ENCODE measurements around the gene ZNF613.

DNA sequence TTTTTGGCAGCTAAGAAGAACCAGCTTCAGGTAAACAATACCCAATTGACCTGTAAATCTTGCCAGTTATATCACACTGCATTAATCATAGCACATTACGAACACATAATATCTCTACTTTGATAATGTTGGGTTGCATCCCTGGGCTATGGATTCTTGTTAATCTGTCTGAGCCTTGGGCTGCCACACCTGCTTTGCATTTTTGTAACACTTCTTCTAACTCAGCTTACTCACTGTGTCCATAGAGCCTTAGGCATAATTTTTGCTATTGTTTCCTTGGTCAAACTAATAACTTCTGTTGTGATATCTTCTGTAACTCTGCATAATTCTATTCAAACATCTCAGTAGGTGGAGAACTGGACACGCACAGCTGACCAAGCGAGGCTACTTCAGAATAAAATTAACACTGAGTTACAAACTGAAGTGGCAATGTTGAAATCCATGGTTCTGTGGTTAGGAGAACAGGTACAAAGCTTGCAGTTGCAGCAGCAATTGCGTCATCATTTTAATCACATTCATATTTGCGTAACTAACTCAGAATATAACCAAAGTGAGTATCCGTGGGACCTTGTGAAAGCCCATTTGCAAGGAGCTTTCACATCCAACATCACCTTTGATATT is 53.0 kb downstream of the ZNF613 start:
- no peak for TF ChIP-seq POLR2A (IDR thresholded peaks at IDR 0.05)
- TF ChIP-seq, protein P1, sequence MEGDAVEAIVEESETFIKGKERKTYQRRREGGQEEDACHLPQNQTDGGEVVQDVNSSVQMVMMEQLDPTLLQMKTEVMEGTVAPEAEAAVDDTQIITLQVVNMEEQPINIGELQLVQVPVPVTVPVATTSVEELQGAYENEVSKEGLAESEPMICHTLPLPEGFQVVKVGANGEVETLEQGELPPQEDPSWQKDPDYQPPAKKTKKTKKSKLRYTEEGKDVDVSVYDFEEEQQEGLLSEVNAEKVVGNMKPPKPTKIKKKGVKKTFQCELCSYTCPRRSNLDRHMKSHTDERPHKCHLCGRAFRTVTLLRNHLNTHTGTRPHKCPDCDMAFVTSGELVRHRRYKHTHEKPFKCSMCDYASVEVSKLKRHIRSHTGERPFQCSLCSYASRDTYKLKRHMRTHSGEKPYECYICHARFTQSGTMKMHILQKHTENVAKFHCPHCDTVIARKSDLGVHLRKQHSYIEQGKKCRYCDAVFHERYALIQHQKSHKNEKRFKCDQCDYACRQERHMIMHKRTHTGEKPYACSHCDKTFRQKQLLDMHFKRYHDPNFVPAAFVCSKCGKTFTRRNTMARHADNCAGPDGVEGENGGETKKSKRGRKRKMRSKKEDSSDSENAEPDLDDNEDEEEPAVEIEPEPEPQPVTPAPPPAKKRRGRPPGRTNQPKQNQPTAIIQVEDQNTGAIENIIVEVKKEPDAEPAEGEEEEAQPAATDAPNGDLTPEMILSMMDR (IDR thresholded peaks at IDR 0.05) = no peak

Measured in upper lobe of left lung (tissue), 4 donors.